ENCODE measurements around the gene CD164L2. TPM values are rescaled to one million over a fixed set of nuclear protein-coding genes. Genes with fewer than 3 reads are reported as not detected.

The CD164L2 gene
- total RNA-seq, 1 donor from 2014 or later, result 6.8 TPM

DNA sequence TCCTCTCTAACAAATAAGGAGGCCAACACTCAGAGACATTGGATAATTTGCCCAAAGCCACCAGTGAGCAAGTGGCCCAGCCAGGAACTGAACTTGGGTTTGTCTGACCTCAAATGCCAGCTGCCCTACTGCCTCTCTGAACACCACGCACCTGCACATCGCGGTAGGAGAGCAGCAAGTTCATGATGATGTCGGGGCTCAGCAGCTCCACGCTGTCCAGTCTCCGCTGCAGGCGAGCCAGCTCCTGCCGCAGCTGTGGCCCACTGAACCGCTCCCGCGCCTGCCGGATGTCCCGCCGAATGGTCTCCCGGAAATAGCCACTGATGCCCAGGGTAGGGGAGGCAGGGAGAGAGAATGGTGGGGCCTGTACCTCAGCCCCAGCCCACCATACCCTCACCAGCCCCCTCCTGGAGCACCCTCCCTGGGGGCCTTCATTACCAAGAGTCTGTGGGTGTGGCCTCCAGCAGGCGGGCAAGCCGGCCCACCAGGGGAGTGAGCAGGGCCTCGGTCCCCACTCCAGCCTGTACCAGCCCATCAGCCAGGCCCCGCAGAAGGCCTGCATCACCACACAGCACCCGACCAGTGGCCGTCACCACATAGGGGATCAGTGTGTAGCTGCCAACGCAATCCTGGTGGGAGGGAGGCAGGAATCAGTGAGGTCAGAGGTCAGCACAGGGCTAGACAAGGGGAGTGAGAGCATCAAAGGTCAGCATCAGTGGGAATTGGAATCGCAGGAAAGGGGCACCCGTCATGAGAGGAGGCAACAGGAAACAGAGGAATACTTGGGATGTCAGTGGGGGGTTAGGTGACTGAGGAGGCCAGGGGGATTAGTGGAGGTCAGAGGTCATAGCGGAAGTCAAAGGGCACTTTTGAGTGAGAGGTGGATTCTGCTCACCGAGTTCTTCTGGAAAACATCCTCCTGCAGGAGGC lies 19.1 kb downstream of the CD164L2 start:
- intact Hi-C loops (cut with DNase I), result no loop called here
- Histone ChIP-seq H3K36me3 (peaks cover 60% of the 10 kb centered on the region), H3K27ac (peak overlapping the region; percentile 97), H3K4me1 (peaks cover 38% of the 10 kb centered on the region), H3K9me3 (no peaks in the 10 kb centered on the region), H3K27me3 (ENCODE audit: low read depth) (no peaks in the 10 kb centered on the region), H3K4me3 (peak overlapping the region; percentile 79)
- TF ChIP-seq, protein P1, sequence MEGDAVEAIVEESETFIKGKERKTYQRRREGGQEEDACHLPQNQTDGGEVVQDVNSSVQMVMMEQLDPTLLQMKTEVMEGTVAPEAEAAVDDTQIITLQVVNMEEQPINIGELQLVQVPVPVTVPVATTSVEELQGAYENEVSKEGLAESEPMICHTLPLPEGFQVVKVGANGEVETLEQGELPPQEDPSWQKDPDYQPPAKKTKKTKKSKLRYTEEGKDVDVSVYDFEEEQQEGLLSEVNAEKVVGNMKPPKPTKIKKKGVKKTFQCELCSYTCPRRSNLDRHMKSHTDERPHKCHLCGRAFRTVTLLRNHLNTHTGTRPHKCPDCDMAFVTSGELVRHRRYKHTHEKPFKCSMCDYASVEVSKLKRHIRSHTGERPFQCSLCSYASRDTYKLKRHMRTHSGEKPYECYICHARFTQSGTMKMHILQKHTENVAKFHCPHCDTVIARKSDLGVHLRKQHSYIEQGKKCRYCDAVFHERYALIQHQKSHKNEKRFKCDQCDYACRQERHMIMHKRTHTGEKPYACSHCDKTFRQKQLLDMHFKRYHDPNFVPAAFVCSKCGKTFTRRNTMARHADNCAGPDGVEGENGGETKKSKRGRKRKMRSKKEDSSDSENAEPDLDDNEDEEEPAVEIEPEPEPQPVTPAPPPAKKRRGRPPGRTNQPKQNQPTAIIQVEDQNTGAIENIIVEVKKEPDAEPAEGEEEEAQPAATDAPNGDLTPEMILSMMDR (IDR thresholded peaks at IDR 0.05), result no peak
- DNase-seq (no peak), ATAC-seq (no peak)

DNA sequence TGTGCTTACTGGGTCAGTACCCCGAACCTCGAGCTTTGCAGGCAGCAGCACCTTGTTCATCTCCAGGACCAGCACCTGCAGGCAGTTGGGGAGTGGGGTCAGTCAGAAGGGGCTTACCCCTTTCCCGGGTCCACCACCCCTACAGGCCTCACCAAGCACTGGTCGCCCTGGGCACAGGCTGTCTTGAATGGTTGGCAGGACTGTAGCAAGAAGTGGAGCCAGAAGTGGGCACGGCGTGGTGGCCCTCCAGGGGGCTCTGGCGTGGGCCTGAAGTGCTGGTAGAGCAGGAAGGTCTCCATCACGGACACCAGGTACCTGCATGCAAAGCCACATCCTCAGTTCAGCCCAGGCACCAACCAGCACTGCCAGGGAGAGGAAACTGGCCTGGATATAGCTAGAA lies 21.6 kb downstream of the CD164L2 start:
- peaks cover 85% of the 10 kb centered on the region for H3K36me3 ChIP-seq

DNA sequence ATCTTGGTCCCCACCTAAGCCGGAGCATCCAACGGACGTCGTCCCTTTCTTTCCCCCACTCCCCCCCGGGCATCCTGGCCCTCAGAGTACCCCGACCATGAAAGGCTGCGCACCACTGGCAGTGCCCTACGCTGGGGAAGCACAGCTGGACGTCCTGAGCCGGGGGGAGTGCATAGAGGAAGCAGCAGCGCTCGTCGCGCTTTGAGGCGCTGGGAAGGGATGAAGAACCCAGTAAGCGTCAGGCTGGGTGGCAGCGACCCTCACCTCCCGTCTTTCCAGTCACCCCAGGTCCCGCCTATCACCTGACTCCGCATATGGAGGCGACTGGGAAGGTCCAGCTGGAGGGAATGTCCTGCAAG lies 22.1 kb downstream of the CD164L2 start:
- Histone ChIP-seq H3K4me1 (peaks cover 29% of the 10 kb centered on the region), H3K27me3 (ENCODE audit: low read depth) (no peaks in the 10 kb centered on the region), H3K9me3 (no peaks in the 10 kb centered on the region), H3K27ac (no peak overlapping the region), H3K36me3 (peaks cover 90% of the 10 kb centered on the region), H3K4me3 (no peak overlapping the region)
- peak; percentile 44 for DNase-seq
- ATAC-seq, result no peak
- intact Hi-C loops (cut with DNase I), result no loop called here
- TF ChIP-seq, protein P1 (IDR thresholded peaks at IDR 0.05), result no peak

More for the DNA sequence above, 21.6 kb downstream of the CD164L2 start:
- H3K27ac ChIP-seq, result no peak overlapping the region
- intact Hi-C loops (cut with DNase I), result no loop called here
- DNase-seq, result peak; percentile 43
- no peak overlapping the region for H3K4me3 ChIP-seq
- TF ChIP-seq, protein P1 (IDR thresholded peaks at IDR 0.05), result no peak
- no peaks in the 10 kb centered on the region for H3K9me3 ChIP-seq
- peaks cover 29% of the 10 kb centered on the region for H3K4me1 ChIP-seq
- no peaks in the 10 kb centered on the region for H3K27me3 ChIP-seq (ENCODE audit: low read depth)
- no peak for ATAC-seq

DNA sequence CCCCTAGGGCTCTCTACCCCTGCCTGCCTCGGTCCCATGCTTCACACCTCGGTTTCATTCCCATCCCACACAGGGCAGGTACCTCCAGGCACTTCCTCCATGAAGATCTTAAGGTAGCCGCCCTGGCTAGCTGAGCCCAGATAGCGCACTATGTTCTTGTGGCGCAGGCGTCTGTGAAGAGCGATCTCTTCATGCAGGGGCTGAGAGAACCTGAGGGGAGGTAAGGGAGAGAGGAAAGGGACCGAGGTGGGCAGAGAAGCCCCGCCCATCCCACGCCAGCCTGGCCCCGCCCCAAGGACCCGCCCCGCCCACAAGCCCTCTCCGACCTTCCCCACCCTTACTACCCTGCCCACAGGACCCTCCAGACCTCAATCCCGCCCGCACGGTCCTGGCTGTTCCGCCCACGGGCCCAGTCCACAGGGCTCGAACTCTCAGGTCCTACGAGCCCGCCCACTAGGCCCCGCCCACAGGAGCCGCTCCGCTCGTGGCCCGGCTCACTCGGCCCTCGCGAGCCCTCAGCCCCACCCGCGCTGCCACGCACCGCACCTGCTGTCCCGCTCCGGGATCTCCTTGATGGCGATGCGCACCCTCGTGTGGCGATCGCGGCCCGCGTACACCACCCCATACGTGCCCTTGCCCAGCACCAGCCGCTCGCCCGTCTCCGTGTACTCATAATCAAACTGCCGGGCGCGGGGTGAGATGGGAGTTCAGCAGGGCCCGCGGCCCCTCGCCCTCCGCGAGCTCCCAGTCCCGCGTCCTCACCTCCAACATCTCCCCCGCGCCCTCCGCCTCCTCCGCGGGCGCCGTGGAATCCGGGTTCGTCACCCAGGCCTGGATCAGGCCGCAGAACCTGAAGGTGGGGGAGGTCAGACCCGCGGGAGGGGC lies 22.7 kb downstream of the CD164L2 start:
- peaks cover 97% of the 10 kb centered on the region for H3K36me3 ChIP-seq
- ATAC-seq, result peak in 1 of 2 donors; percentile 4
- peak; percentile 77 for DNase-seq
- no peak overlapping the region for H3K27ac ChIP-seq
- H3K27me3 ChIP-seq (ENCODE audit: low read depth), result no peaks in the 10 kb centered on the region
- TF ChIP-seq, protein P1 (IDR thresholded peaks at IDR 0.05), result no peak
- intact Hi-C loops (cut with DNase I), result no loop called here
- no peaks in the 10 kb centered on the region for H3K9me3 ChIP-seq
- peak overlapping the region; percentile 43 for H3K4me3 ChIP-seq
- H3K4me1 ChIP-seq, result peaks cover 29% of the 10 kb centered on the region

DNA sequence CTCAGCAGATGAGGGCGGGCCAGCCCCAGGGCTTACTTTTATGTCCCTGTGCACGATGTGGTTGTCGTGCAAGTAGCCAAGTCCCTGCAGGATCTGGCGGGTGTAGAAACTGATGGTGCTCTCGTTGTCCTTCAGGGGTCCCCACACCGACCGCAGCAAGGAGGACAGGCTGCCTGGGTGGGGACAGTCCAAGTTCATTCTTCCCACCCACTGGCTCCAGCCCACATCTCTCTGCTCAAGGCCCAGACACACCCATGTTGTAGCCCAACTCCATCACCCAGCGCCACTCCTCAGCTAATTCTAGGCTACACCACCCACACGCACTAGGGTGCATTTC lies 23.3 kb downstream of the CD164L2 start:
- H3K27me3 ChIP-seq (ENCODE audit: low read depth), result no peaks in the 10 kb centered on the region
- peaks cover 99% of the 10 kb centered on the region for H3K36me3 ChIP-seq
- peak overlapping the region; percentile 43 for H3K4me3 ChIP-seq
- ATAC-seq (no peak), DNase-seq (no peak)
- H3K4me1 ChIP-seq, result peaks cover 24% of the 10 kb centered on the region
- TF ChIP-seq, protein P1 (IDR thresholded peaks at IDR 0.05), result no peak
- H3K27ac ChIP-seq, result no peak overlapping the region
- intact Hi-C loops (cut with DNase I), result no loop called here
- H3K9me3 ChIP-seq, result no peaks in the 10 kb centered on the region

Data from lower lobe of right lung (tissue), 2 donors.